Loucy (cell line): ENCODE results near the gene PLXNA4.

Source experiments
- H2AFZ ChIP-seq: fragments of 200-600 bp; sonication (generic); 2 replicates; pipeline ENCODE4 v1.6.0; 2016; ENCODE audit warnings: antibody characterized with exemption, mild to moderate bottlenecking, low read length, moderate library complexity
- H3F3A ChIP-seq: fragments of 200-600 bp; 2 replicates; pipeline ENCODE4 v1.6.0; 2016; ENCODE audit warnings: antibody characterized with exemption, low read depth, mild to moderate bottlenecking
- H3K27me3 ChIP-seq: fragments of 200-600 bp; sonication (generic); 2 replicates; pipeline ENCODE4 v1.6.1; 2014; ENCODE audit warnings: low read length, mild to moderate bottlenecking; ENCODE audit not compliant: insufficient read depth, poor library complexity, severe bottlenecking
- H3K36me3 ChIP-seq: fragments of 200-600 bp; sonication (generic); 2 replicates; pipeline ENCODE4 v1.6.1; 2016; ENCODE audit warnings: low read length; ENCODE audit not compliant: insufficient read depth
- H3K4me1 ChIP-seq: fragments of 200-600 bp; sonication (generic); 2 replicates; pipeline ENCODE4 v1.5.1; 2014; ENCODE audit warnings: low read length, mild to moderate bottlenecking; ENCODE audit not compliant: insufficient read depth, poor library complexity, severe bottlenecking
- H3K4me2 ChIP-seq: fragments of 200-600 bp; sonication (generic); 2 replicates; pipeline ENCODE4 v1.6.0; 2014; ENCODE audit warnings: antibody characterized with exemption, low read length, low read depth, mild to moderate bottlenecking; ENCODE audit not compliant: poor library complexity, severe bottlenecking
- H3K4me3 ChIP-seq: fragments of 200-600 bp; sonication (generic); 2 replicates; pipeline ENCODE4 v1.5.1; 2014; ENCODE audit warnings: low read length, mild to moderate bottlenecking, mixed read lengths; ENCODE audit not compliant: poor library complexity, severe bottlenecking
- H3K79me2 ChIP-seq: fragments of 200-600 bp; sonication (generic); 2 replicates; pipeline ENCODE4 v1.6.1; 2014; ENCODE audit warnings: low read length; ENCODE audit not compliant: insufficient read depth
- H3K9ac ChIP-seq: fragments of 200-600 bp; sonication (generic); 2 replicates; pipeline ENCODE4 v1.6.0; 2014; ENCODE audit warnings: mild to moderate bottlenecking, low read depth, low read length, moderate library complexity; ENCODE audit not compliant: poor library complexity, severe bottlenecking
- H3K9me2 ChIP-seq: fragments of 200-600 bp; sonication (generic); replicated peaks from 2 replicates; pipeline ENCODE4 v1.6.1; 2016; ENCODE audit warnings: low read depth, low read length, mixed read lengths
- H3K9me3 ChIP-seq: fragments of 200-600 bp; sonication (generic); 2 replicates; pipeline ENCODE4 v1.6.1; 2014; ENCODE audit warnings: mild to moderate bottlenecking, antibody characterized with exemption, low read length, low read depth; ENCODE audit not compliant: insufficient read depth
- H4K20me1 ChIP-seq: fragments of 200-600 bp; sonication (generic); 2 replicates; pipeline ENCODE4 v1.6.0; 2014; ENCODE audit warnings: antibody characterized with exemption, low read length, mild to moderate bottlenecking; ENCODE audit not compliant: insufficient read depth, poor library complexity, severe bottlenecking
- EZH2phosphoT487 ChIP-seq: fragments of 200-600 bp; IDR thresholded peaks from 2 replicates; pipeline ENCODE4 v1.6.1; 2018; ENCODE audit warnings: antibody characterized with exemption, mild to moderate bottlenecking, moderate library complexity, borderline replicate concordance
- TF ChIP-seq, protein P1 (sequence below): fragments of 200-600 bp; sonication (generic); conservative IDR thresholded peaks from 2 replicates; pipeline ENCODE4 v1.5.1; 2014; ENCODE audit warnings: mild to moderate bottlenecking, antibody characterized with exemption, low read length

PLXNA4 gene

DNA sequence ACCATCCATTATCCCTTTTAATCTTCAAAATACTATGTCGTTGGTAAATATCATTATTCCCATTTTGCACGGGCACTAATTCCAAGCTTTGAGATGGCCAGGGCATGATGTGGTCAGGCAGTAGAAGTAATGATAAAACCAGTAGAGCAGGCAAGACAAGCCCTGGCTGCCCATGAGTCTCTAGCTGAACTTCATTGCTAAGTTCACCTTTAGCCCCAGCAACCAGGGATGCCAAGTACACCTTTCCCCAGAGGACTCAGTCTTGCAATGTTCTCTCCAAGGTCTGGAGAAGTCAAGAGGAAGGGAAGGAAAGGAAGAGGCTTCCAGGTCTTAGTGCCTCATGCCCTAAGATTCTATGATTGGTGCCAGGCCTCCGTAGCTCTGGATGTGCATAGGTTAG lies 203.2 kb downstream of the PLXNA4 start:
- no peaks in the 10 kb centered on the region for H4K20me1 ChIP-seq
- no peaks in the 10 kb centered on the region for H3K27me3 ChIP-seq
- H3K4me2 ChIP-seq = no peak overlapping the region
- no peaks in the 10 kb centered on the region for H3F3A ChIP-seq
- H3K4me1 ChIP-seq = no peaks in the 10 kb centered on the region
- no peak overlapping the region for H3K9ac ChIP-seq
- H3K79me2 ChIP-seq = no peaks in the 10 kb centered on the region
- H3K4me3 ChIP-seq = no peak overlapping the region
- H3K9me3 ChIP-seq = no peaks in the 10 kb centered on the region
- H3K9me2 ChIP-seq = no peaks in the 10 kb centered on the region
- H2AFZ ChIP-seq = no peak overlapping the region
- H3K36me3 ChIP-seq = no peaks in the 10 kb centered on the region
- TF ChIP-seq EZH2phosphoT487 = no peak
- TF ChIP-seq, protein P1, sequence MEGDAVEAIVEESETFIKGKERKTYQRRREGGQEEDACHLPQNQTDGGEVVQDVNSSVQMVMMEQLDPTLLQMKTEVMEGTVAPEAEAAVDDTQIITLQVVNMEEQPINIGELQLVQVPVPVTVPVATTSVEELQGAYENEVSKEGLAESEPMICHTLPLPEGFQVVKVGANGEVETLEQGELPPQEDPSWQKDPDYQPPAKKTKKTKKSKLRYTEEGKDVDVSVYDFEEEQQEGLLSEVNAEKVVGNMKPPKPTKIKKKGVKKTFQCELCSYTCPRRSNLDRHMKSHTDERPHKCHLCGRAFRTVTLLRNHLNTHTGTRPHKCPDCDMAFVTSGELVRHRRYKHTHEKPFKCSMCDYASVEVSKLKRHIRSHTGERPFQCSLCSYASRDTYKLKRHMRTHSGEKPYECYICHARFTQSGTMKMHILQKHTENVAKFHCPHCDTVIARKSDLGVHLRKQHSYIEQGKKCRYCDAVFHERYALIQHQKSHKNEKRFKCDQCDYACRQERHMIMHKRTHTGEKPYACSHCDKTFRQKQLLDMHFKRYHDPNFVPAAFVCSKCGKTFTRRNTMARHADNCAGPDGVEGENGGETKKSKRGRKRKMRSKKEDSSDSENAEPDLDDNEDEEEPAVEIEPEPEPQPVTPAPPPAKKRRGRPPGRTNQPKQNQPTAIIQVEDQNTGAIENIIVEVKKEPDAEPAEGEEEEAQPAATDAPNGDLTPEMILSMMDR = no peak

DNA sequence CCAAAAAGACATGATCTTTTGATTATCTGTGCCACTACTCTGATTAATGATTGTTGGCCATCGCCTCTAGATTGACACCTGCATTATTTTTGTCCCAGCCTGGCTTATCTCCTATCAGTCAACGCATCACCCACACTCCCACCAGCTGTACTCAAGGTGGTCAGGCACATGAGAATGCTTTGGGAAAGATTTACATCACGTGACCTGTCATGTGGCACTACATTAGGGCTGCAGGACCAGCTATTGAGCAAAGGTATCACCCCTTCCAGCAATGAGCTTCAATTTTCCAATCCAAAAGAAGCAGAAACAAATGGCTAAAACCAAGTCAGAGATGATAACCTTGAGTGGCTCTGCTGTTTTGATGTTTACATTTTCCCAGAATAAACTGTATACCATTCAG lies 204.3 kb downstream of the PLXNA4 start:
- no peaks in the 10 kb centered on the region for H3K27me3 ChIP-seq
- H3K36me3 ChIP-seq = no peaks in the 10 kb centered on the region

DNA sequence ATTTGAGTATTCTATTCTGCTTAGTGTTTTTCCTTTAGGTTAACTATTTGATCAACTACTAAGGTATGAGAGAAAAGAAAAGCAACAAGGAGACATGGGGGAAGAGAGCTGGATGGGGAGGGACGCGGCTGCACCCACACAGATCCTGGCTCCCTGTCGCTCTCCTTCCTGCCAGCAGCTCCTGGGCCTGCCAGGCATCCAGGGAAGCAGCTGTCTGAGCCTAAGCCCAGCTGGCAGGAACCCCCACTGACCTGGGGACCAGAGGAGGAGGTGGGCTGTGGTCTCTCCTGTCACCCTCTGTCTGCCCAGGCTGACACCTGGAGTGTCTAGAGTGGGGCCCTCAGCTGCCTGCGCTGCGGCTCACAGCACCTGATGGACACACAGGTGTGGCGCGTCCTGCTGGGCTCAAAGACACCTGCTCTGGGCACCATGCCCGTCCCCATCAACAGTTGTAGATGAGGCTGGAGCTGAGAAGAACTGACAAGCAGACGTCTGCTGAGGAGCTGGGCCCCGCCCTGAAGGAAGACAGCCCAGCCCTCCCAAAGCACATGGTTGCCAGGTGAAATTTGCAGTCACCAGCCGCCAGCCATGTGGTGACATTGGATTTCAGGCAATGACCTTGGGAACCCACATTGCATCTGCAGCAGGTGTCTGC lies 207.9 kb downstream of the PLXNA4 start:
- Histone ChIP-seq H3K9me3 (no peaks in the 10 kb centered on the region), H3K27me3 (no peaks in the 10 kb centered on the region), H3K9me2 (no peaks in the 10 kb centered on the region), H3K79me2 (no peaks in the 10 kb centered on the region), H3K9ac (no peak overlapping the region), H3F3A (no peaks in the 10 kb centered on the region), H3K4me2 (no peak overlapping the region), H3K36me3 (no peaks in the 10 kb centered on the region), H2AFZ (no peak overlapping the region), H3K4me3 (no peak overlapping the region), H4K20me1 (no peaks in the 10 kb centered on the region), H3K4me1 (no peaks in the 10 kb centered on the region)
- no peak for TF ChIP-seq EZH2phosphoT487
- TF ChIP-seq, protein P1 = no peak

More for the DNA sequence above, 204.3 kb downstream of the PLXNA4 start:
- Histone ChIP-seq H3K4me1 (no peaks in the 10 kb centered on the region), H3K9me3 (no peaks in the 10 kb centered on the region), H3F3A (no peaks in the 10 kb centered on the region), H3K4me3 (no peak overlapping the region), H2AFZ (no peak overlapping the region), H3K4me2 (no peak overlapping the region), H4K20me1 (no peaks in the 10 kb centered on the region), H3K9ac (no peak overlapping the region), H3K79me2 (no peaks in the 10 kb centered on the region), H3K9me2 (no peaks in the 10 kb centered on the region)
- TF ChIP-seq, protein P1 = no peak
- no peak for TF ChIP-seq EZH2phosphoT487
